IPS-11a (cell line): ENCODE measurements around the gene POM121C.
"Not testable (repeated sequence)": the region's sequence is repeated elsewhere in the genome, so short reads cannot be mapped to it uniquely, and the experiment has no call there.

Experiments used
- H3K4me3 ChIP-seq: one replicate; pipeline ENCODE4 v1.5.1; 2013; ENCODE audit warnings: low read depth, low read length, control low read depth

POM121C gene

GRCh38 chr7:75439000-75439399 lies 47.1 kb downstream of the POM121C start:
- not testable (repeated sequence) for H3K4me3 ChIP-seq

- not testable (repeated sequence) for H3K4me3 ChIP-seq
Measured at GRCh38 chr7:75423481-75423880, 62.6 kb downstream of the POM121C start.

- not testable (repeated sequence) for H3K4me3 ChIP-seq
Measured at GRCh38 chr7:75421798-75422710, 64.0 kb downstream of the POM121C start.

- not testable (repeated sequence) for H3K4me3 ChIP-seq
Measured at GRCh38 chr7:75420152-75420551, 65.9 kb downstream of the POM121C start.

GRCh38 chr7:75419693-75420092 lies 66.4 kb downstream of the POM121C start:
- not testable (repeated sequence) for H3K4me3 ChIP-seq

DNA sequence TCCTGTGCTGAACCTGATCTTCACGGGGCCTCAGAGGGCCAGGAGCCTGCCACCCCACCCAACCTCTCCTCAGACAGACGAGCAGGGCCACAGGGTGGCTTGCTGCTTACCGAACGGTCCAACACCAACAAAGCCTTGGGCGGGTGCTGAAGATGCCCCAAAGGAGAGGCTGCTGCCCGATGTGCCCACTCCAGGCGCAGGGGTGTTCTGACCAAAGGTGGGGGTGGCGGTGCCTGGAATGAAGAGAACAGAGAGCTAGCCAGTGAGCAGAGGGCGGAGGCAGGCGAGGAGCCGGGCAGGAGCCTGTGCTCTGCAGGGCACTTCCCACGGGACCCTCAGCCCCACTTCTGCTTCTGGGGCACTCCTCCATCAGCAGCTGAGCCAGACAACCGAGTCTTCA lies 66.9 kb downstream of the POM121C start:
- not testable (repeated sequence) for H3K4me3 ChIP-seq

GRCh38 chr7:75418292-75418858 lies 67.7 kb downstream of the POM121C start:
- not testable (repeated sequence) for H3K4me3 ChIP-seq

DNA sequence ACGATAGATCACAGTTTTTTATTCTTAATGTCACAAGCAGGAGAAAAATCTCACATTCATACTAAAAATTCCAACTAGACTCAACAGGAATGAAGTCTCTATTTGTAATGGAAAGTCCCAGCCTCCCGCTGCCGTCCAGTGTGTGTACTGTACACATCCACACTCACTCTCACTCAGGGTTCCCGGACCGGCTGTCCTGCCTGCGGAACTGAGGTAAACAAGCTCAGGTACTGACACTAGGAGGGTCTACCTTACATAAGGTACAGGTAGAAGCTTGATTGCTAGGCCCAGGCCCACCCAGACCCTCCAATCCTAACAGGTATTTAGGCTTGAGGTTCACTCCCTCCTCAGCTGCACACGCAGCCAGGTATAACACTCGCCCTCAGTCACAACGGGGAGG lies 69.3 kb downstream of the POM121C start:
- not testable (repeated sequence) for H3K4me3 ChIP-seq

DNA sequence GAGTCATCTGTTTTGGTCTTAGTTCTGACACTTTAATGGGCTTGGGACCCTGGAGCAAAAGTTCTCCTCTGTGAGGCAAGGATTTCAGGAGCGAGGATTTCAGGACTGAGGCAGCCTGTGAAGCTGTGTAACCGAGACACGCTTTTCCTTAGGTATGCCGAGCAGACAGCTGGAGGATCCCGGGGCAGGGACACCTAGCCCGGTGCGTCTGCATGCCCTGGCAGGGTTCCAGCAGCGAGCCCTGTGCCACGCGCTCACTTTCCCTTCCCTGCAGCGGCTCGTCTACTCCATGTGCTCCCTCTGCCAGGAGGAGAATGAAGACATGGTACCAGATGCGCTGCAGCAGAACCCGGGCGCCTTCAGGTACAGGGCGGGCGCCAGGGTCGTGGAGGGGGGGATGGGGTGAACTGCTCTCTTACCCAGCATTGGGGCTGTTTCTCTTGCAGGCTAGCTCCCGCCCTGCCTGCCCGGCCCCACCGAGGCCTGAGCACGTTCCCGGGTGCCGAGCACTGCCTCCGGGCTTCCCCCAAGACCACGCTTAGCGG lies 70.2 kb downstream of the POM121C start:
- H3K4me3 ChIP-seq = not testable (repeated sequence)

- not testable (repeated sequence) for H3K4me3 ChIP-seq
Measured at GRCh38 chr7:75415428-75415817, 70.7 kb downstream of the POM121C start.

DNA sequence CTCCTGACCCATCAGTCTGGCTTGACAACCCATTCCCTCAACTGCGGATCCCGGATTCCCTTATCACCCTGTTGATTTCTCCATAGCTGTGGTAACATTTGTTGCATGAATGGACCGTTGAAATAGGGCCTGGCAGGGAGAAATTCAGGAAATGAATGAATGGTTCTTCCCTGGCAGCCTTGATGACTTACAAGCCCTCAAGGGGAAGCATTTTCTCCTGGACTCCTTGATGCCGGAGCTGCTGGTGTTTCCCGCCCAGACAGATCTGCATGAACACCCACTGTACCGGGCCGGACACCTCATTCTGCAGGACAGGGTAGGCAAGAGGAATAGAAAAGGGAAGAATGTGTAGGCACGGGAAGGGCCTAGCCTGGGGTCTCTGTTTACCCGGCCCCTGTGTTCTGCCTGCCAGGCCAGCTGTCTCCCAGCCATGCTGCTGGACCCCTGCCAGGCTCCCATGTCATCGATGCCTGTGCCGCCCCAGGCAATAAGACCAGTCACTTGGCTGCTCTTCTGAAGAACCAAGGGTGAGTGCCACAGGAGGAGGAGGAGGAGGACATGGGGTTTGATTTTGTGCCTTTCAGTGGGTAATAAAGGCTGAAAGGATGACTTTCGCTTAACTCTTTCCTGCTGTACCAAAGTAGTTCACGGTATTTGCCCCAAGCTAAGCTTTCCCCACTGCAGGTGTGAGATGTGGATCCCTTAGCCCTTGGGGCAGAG lies 71.2 kb downstream of the POM121C start:
- H3K4me3 ChIP-seq = not testable (repeated sequence)

- not testable (repeated sequence) for H3K4me3 ChIP-seq
Measured at GRCh38 chr7:75414204-75414603, 71.9 kb downstream of the POM121C start.

DNA sequence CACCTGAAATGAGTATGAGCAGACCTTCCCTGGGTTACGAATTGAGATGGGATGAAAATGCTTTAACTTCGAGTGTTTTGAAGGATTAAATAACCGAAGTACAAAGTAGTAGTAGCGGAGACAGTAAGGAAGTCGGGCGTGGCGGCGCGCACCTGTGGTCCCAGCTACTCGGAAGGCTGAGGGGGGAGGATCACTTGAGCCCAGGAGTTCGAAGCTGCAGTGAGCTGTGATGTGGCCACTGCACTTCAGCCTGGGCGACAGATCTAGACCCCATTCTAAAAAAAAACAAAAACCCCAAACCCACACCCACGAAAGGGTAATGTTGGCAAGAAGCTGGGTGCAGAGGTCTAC lies 75.3 kb downstream of the POM121C start:
- not testable (repeated sequence) for H3K4me3 ChIP-seq

DNA sequence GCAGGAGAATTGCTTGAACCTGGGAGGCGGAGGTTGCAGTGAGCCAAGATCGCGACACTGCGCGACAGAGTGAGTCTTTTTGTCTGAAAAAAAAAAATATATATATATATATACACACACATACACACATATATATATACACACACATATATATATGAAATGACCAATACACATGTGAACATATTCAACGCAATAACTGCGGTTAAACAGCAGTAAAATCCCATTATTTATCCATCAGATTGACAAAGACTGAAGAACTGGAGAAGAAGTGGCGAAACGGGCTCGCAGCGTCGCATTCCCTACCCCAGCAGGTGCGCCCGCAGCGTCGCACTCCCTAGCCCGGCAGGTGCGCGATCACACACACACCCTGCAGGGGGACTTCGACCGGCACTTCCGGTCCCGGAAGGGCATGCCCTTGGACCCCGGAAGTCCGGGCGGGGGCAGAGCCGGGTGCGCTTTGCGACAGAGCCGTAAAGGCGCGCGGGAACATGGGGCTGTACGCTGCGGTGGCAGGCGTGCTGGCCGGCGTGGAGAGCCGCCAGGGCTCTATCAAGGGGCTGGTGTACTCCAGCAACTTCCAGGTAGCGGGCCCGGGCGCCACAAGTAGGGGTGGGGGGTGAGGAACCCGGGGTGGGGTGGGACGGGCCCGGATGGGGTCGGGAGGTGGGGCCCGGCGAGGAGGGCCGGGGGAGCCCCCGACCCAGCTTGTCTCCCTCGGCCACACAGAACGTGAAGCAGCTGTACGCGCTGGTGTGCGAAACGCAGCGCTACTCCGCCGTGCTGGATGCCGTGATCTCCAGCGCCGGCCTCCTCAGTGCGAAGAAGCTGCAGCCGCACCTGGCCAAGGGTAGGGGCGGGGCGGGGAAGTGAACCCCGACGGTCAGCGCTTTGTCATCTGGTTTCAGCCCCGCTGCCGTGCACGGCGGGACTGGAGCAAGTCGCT lies 75.9 kb downstream of the POM121C start:
- H3K4me3 ChIP-seq = not testable (repeated sequence)

DNA sequence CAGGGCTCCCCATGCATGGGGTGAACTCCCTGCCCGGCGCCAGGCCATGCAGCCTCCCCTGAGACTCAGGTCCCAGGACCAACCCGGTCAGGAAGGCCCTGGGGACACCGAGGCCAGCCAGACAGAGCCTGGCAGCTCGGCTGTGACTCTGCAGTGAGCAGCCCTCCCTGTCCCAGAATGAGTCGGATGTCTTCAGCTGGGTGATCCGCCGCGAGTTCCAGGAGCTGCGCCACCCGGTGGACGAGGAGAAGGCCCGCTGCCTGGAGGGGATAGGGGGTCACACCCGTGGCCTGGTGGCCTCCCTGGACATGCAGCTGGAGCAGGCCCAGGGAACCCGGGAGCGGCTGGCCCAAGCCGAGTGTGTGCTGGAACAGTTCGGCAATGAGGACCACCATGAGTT lies 81.4 kb downstream of the POM121C start:
- not testable (repeated sequence) for H3K4me3 ChIP-seq

- not testable (repeated sequence) for H3K4me3 ChIP-seq
Measured at GRCh38 chr7:75403455-75404443, 82.3 kb downstream of the POM121C start.

DNA sequence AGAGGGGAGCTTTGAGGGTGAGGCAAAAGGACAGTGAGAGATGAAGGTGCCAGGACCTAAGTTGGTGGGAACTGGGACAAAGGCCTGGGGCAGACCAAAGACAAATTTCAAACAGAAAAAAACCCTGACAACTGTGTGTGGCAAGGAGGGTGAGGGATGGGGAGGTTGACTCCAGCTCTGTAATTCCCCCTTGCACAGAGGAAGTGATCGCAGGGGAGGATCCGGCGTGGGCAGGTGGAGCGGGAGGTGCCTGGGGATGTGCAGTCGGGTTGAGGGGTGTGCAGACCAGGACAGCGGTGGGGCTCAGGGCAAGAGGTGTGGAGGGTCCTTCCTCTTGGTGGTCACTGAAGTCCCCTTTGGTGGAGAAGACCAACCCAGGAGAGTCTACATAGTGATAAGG lies 85.5 kb downstream of the POM121C start:
- not testable (repeated sequence) for H3K4me3 ChIP-seq

DNA sequence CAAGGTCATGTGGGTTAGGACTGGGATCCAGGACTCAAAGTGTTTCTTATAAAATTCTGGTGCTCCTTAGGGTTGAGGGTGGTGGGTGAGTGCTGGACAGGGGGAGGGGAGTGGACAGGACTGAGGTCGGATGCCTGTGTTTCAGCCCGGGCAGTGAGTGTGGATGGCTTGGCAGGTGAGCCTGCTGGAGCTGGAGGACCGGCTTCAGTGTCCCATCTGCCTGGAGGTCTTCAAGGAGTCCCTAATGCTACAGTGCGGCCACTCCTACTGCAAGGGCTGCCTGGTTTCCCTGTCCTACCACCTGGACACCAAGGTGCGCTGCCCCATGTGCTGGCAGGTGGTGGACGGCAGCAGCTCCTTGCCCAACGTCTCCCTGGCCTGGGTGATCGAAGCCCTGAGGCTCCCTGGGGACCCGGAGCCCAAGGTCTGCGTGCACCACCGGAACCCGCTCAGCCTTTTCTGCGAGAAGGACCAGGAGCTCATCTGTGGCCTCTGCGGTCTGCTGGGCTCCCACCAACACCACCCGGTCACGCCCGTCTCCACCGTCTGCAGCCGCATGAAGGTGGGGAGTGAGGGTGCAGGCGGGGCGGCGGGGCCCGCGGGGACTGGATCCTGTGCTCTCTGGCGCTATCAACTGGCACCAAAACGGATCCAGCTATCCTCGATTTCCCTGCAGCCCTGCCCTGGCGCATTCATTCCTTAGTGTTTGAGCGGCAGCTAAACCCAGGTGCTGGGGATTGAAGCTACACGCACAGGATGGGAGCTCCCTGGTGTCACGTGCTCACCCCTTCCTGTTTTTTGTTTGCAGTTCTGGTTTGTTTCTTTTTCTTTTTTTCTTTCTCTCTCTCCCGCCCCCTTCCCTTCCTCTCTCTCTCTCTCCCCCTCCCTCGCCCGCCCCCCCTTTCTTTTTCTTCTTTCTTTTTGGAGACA lies 87.1 kb downstream of the POM121C start:
- not testable (repeated sequence) for H3K4me3 ChIP-seq
